HUDEP-2 (cell line): ENCODE measurements around the gene NT5DC3.
"Not testable (repeated sequence)": the region's sequence is repeated elsewhere in the genome, so short reads cannot be mapped to it uniquely, and the experiment has no call there.

Experiments used
- DNase-seq, 76 experiments: peaks; one replicate each; lab custom pipeline; 2025; ENCODE audit not compliant: unreplicated experiment in 76 of 76; lab: John Stamatoyannopoulos, UW

NT5DC3 gene

DNA sequence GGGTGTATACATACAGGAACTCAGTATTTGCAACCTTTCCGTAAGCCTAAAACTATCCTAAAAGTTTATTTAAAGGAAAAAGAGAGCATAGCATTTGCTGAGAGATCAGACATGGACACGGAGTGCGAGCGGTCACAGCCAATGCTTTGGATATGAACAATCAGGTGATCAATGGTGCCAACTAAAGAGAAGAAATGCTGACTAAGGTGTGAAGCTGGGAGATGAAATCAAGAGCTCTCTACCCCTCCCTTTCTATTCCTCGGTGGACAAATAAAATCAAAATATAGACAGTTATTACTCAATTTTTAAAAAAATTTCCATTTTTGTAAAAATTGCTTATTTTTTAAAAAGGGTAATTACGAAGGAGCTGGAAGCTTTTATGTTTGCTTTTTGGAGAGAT, 29.2 kb downstream of the NT5DC3 start:
- DNase-seq, result no peak

GRCh38 chr12:103810111-103810510, 30.9 kb downstream of the NT5DC3 start:
- DNase-seq, result no peak

DNA sequence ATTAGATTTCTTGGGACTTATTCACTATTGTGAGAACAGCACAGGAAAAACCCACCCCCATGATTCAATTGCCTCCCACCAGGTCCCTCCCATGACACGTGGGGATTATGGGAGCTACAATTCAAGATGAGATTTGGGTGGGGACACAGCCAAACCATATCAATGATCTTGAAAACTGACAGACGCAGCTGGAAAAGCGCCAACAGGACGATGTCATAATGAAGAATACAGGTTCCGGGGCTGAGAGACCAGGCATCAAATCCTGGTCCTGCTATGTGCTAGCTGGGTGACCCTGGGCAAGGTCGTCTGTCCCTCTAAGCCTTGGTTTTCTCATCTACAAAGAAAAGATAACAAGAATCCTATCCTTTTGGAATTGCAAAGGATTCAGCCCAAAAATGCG, 31.4 kb downstream of the NT5DC3 start:
- DNase-seq, result not testable (repeated sequence)

- peak in 28 of 76 experiments; percentile 7 to 55 (median 18) for DNase-seq
Measured at GRCh38 chr12:103809154-103809553, 31.9 kb downstream of the NT5DC3 start.

DNA sequence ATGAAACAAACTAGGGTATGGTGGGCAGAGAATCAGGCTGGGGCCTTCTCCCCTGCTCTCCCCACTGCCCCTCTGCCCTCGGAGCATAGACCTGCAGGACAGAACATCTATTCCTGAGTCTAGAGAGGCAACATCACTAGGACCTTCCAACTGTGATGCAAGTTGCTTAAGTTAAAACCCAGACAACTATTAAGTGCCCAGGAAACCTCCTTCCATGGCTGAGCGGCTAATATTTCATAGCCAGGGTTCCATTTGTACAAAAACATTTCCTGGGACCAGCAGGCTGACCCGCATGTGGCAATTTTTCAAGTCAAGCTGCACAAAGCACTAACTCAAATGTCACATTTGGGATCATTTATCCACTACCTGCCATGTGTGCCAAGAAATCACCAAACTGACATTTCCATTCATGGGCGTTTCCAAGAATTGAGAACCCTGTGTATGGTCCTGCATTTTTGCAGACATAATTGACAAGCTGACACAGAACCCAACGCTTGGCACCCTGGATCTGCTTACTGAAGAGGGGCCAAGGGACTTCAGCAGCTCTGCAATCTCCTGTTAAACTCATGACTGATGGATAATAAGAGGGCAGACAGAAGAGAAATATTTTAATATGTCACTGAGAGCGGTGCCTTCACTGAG, 32.7 kb downstream of the NT5DC3 start:
- DNase-seq, result peak in 2 of 76 experiments; percentile 5 to 10

- DNase-seq, result peak in 12 of 76 experiments; percentile 4 to 42 (median 14)
Measured at GRCh38 chr12:103807561-103808238, 33.3 kb downstream of the NT5DC3 start.

DNA sequence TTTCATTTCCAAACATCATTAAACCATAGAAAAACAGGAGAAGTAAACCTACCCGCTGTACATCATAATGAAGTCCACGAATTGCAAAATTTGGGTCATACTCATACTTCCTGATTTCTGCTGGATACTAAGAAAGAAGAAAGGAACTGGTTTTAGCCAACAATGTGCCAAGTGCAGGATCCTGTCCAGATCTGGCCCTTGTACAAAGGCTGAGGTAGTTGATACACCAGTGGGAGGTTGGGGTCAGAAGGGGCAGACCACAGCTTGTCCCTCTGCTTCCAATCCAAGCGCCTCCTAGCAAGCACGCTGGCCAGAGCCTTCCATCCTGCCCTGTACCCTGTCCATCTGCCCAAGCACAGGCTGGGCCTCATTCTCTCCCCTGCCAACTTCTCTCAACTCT, 34.2 kb downstream of the NT5DC3 start:
- DNase-seq, result no peak

- DNase-seq, result no peak
Measured at GRCh38 chr12:103805655-103806360, 35.2 kb downstream of the NT5DC3 start.

- DNase-seq, result no peak
Measured at GRCh38 chr12:103803847-103804246, 37.2 kb downstream of the NT5DC3 start.

DNA sequence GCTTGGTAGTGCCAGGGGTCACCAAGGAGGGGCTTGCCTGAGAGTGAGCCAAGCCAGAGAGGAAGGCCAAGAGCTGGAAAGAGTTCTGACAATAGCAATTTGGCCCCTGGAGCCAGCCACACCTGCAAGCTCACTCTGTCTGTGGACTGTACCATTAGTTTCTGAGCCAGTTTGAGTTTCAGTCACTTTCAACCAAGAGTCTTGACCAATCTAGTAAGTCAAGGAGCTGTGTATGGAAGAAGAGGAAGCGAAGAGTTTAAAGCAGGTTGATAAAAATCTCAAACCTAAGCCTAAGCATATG, 38.5 kb downstream of the NT5DC3 start:
- no peak for DNase-seq

GRCh38 chr12:103801709-103802585, 39.1 kb downstream of the NT5DC3 start:
- DNase-seq, result no peak

- DNase-seq, result peak in 68 of 76 experiments; percentile 6 to 90 (median 56)
Measured at GRCh38 chr12:103799857-103800771, 40.9 kb downstream of the NT5DC3 start.

DNA sequence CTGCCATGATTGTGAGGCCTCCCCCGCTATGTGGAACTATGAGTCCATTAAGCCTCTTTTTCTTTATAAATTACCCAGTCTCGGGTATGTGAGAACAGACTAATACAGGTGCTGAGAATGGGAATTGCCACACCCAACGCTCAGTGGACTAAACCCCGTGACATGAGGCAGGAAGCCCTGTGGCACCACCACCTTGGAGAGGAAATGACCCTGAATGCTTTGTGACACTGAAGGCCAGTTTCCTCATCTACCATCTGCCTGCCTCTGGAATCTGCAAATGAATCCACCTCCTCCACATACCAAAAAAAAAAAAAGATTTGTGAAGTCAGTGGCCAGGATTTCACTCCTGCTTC, 41.6 kb downstream of the NT5DC3 start:
- no peak for DNase-seq

GRCh38 chr12:103798586-103798985, 42.4 kb downstream of the NT5DC3 start:
- no peak for DNase-seq

- no peak for DNase-seq
Measured at GRCh38 chr12:103794309-103795213, 46.5 kb downstream of the NT5DC3 start.

GRCh38 chr12:103793512-103794045, 47.5 kb downstream of the NT5DC3 start:
- no peak for DNase-seq

- DNase-seq, result no peak
Measured at GRCh38 chr12:103793046-103793445, 48.0 kb downstream of the NT5DC3 start.

DNA sequence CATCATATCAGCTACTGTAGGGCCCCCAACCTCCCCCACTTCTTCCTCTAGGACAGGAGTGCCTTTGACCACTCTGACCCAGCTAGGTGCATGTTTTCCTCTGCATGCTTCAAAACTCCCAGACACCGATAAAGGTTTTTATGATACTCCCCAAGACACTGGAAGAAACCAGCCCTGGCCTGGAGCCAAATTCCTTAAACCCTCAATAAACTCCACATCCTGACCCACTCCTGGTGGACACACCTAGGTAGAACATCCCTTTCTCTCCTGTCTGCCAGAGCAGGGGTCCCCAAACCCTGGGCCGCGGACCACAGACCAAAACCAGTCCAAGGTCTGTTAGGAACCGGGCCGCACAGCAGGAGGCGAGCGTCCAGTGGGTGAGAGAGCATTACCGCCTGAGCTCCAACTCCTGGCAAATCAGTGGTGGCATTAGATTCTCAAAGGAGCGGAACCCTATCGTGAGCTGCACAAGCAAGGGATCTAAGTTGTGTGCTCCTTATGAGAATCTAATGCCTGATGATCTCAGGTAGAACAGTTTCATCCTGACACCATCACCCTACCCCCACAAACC, 49.6 kb downstream of the NT5DC3 start:
- DNase-seq, result no peak
